ENCODE data around the gene ADAM11. TPM values are rescaled to one million over a fixed set of nuclear protein-coding genes. Genes with fewer than 3 reads are reported as not detected.
A peak's percentile ranks its signal among the peaks of the same experiment; 100 is the strongest.

ADAM11 gene
- total and polyA plus RNA-seq, 2 donors from 2014 or later = 0.24 to 0.28 TPM

- Histone ChIP-seq H3K27me3 (ENCODE audit: control insufficient read depth, insufficient read depth, low read length) (no peaks in the 10 kb centered on the region), H3K27ac (ENCODE audit: low read depth in 2 of 2, low read length in 2 of 2) (no peak overlapping the region), H3K36me3 (ENCODE audit: control insufficient read depth in 2 of 3, insufficient read depth in 3 of 3, low read length in 3 of 3) (no peaks in the 10 kb centered on the region), H3K4me3 (ENCODE audit: low read length in 3 of 3) (no peak overlapping the region), H3K9ac (ENCODE audit: low read length in 3 of 3) (no peak overlapping the region), H3K4me1 (ENCODE audit: control insufficient read depth in 2 of 3, insufficient read depth in 2 of 3, low read depth in 1 of 3, low read length in 3 of 3) (no peaks in the 10 kb centered on the region), H3K9me3 (ENCODE audit: control insufficient read depth in 2 of 3, insufficient read depth in 1 of 3, low read length in 3 of 3) (no peaks in the 10 kb centered on the region)
- TF ChIP-seq CTCF (IDR thresholded peaks at IDR 0.05; ENCODE audit: borderline replicate concordance, extremely low read depth, insufficient read depth) = no peak
- intact Hi-C loops (cut with DNase I) = no loop called here
- DNase-seq (peak in 1 of 5 donors; percentile 44), FAIRE-seq (no peak)
These were observed 28.6 kb downstream of the ADAM11 start for GRCh38 chr17:44787271-44787940.

GRCh38 chr17:44788139-44788538 lies 29.4 kb downstream of the ADAM11 start:
- Histone ChIP-seq H3K36me3 (ENCODE audit: control insufficient read depth in 2 of 3, insufficient read depth in 3 of 3, low read length in 3 of 3) (no peaks in the 10 kb centered on the region), H3K27me3 (ENCODE audit: control insufficient read depth, insufficient read depth, low read length) (no peaks in the 10 kb centered on the region), H3K27ac (ENCODE audit: low read depth in 2 of 2, low read length in 2 of 2) (no peak overlapping the region), H3K9me3 (ENCODE audit: control insufficient read depth in 2 of 3, insufficient read depth in 1 of 3, low read length in 3 of 3) (no peaks in the 10 kb centered on the region), H3K4me3 (ENCODE audit: low read length in 3 of 3) (no peak overlapping the region), H3K4me1 (ENCODE audit: control insufficient read depth in 2 of 3, insufficient read depth in 2 of 3, low read depth in 1 of 3, low read length in 3 of 3) (no peaks in the 10 kb centered on the region), H3K9ac (ENCODE audit: low read length in 3 of 3) (no peak overlapping the region)
- FAIRE-seq (no peak), DNase-seq (peak in 1 of 5 donors; percentile 38)
- intact Hi-C loops (cut with DNase I) = no loop called here
- no peak for TF ChIP-seq CTCF (IDR thresholded peaks at IDR 0.05; ENCODE audit: borderline replicate concordance, extremely low read depth, insufficient read depth)

GRCh38 chr17:44792276-44792675 lies 33.5 kb downstream of the ADAM11 start:
- intact Hi-C loops (cut with DNase I) = no loop called here
- H3K27me3 ChIP-seq (ENCODE audit: control insufficient read depth, insufficient read depth, low read length) = no peaks in the 10 kb centered on the region
- H3K4me3 ChIP-seq (ENCODE audit: low read length in 3 of 3) = no peak overlapping the region
- no peak for TF ChIP-seq CTCF (IDR thresholded peaks at IDR 0.05; ENCODE audit: borderline replicate concordance, extremely low read depth, insufficient read depth)
- H3K27ac ChIP-seq (ENCODE audit: low read depth in 2 of 2, low read length in 2 of 2) = no peak overlapping the region
- DNase-seq = peak in 1 of 5 donors; percentile 19
- H3K36me3 ChIP-seq (ENCODE audit: control insufficient read depth in 2 of 3, insufficient read depth in 3 of 3, low read length in 3 of 3) = no peaks in the 10 kb centered on the region
- no peaks in the 10 kb centered on the region for H3K9me3 ChIP-seq (ENCODE audit: control insufficient read depth in 2 of 3, insufficient read depth in 1 of 3, low read length in 3 of 3)
- H3K9ac ChIP-seq (ENCODE audit: low read length in 3 of 3) = no peak overlapping the region
- no peak for FAIRE-seq
- H3K4me1 ChIP-seq (ENCODE audit: control insufficient read depth in 2 of 3, insufficient read depth in 2 of 3, low read depth in 1 of 3, low read length in 3 of 3) = no peaks in the 10 kb centered on the region

Measured in kidney (tissue), 14 donors.